DOHH2 (cell line): ENCODE measurements around the gene PCTP.

ENCODE experiments used
- H3F3A ChIP-seq: fragments of 200-600 bp; sonication (generic), shearing (Covaris generic); 2 replicates; pipeline ENCODE4 v1.6.0; 2016; ENCODE audit warnings: antibody characterized with exemption, mild to moderate bottlenecking; ENCODE audit not compliant: control insufficient read depth, insufficient read depth
- H3K27ac ChIP-seq: fragments of 200-600 bp; sonication (generic); 2 replicates; pipeline ENCODE4 v1.5.1; 2014; ENCODE audit warnings: low read depth, mild to moderate bottlenecking, low read length, moderate library complexity
- H3K27me3 ChIP-seq: fragments of 200-600 bp; sonication (generic); 2 replicates; pipeline ENCODE4 v1.6.1; 2014; ENCODE audit warnings: mild to moderate bottlenecking, low read length, mixed read lengths; ENCODE audit not compliant: control insufficient read depth
- H3K36me3 ChIP-seq: fragments of 200-600 bp; sonication (generic); 2 replicates; pipeline ENCODE4 v1.6.1; 2014; ENCODE audit warnings: mild to moderate bottlenecking, low read length, moderate library complexity, mixed read lengths; ENCODE audit not compliant: control insufficient read depth
- H3K4me1 ChIP-seq: fragments of 200-600 bp; sonication (generic); 2 replicates; pipeline ENCODE4 v1.6.1; 2014; ENCODE audit warnings: mild to moderate bottlenecking, low read length, mixed read lengths; ENCODE audit not compliant: control insufficient read depth
- H3K4me2 ChIP-seq: fragments of 200-600 bp; sonication (generic); 2 replicates; pipeline ENCODE4 v1.6.0; 2014; ENCODE audit warnings: mild to moderate bottlenecking, low read length, moderate library complexity
- H3K4me3 ChIP-seq: fragments of 200-600 bp; sonication (generic); 2 replicates; pipeline ENCODE4 v1.5.1; 2014; ENCODE audit warnings: mild to moderate bottlenecking, low read length, mixed read lengths
- H3K79me2 ChIP-seq: fragments of 200-600 bp; sonication (generic); 2 replicates; pipeline ENCODE4 v1.6.1; 2014; ENCODE audit warnings: mild to moderate bottlenecking, low read length, mixed read lengths; ENCODE audit not compliant: control insufficient read depth
- H3K9me2 ChIP-seq: fragments of 200-600 bp; sonication (generic); replicated peaks from 2 replicates; pipeline ENCODE4 v1.6.1; 2014; ENCODE audit warnings: mild to moderate bottlenecking, low read length, mixed read lengths; ENCODE audit not compliant: control insufficient read depth
- H3K9me3 ChIP-seq: fragments of 200-600 bp; sonication (generic); 2 replicates; pipeline ENCODE4 v1.6.1; 2014; ENCODE audit warnings: antibody characterized with exemption, low read length, mixed read lengths; ENCODE audit not compliant: control insufficient read depth, insufficient read depth
- H4K20me1 ChIP-seq: fragments of 200-600 bp; sonication (generic); 2 replicates; pipeline ENCODE4 v1.6.0; 2014; ENCODE audit warnings: low read depth, mild to moderate bottlenecking, antibody characterized with exemption, low read length, moderate library complexity; ENCODE audit not compliant: control insufficient read depth, insufficient read depth
- CTCF ChIP-seq: fragments of 200-600 bp; sonication (generic); IDR thresholded peaks from one replicate; pipeline ENCODE4 v1.5.1; 2014; ENCODE audit warnings: antibody characterized with exemption, mild to moderate bottlenecking, low read depth, low read length; ENCODE audit not compliant: poor library complexity, severe bottlenecking
- EZH2phosphoT487 ChIP-seq: fragments of 200-600 bp; sonication (generic); IDR thresholded peaks from 2 replicates; pipeline ENCODE4 v1.6.1; 2017; ENCODE audit warnings: borderline replicate concordance, mild to moderate bottlenecking, antibody characterized with exemption, low read length, moderate library complexity, mixed read lengths

Gene PCTP

GRCh38 chr17:55720919-55721836 lies 29.7 kb upstream of the PCTP start:
- Histone ChIP-seq H3K79me2 (peaks cover 10% of the 10 kb centered on the region), H3K4me1 (peaks cover 30% of the 10 kb centered on the region), H4K20me1 (no peaks in the 10 kb centered on the region), H3K9me2 (no peaks in the 10 kb centered on the region), H3K27me3 (no peaks in the 10 kb centered on the region), H3F3A (no peaks in the 10 kb centered on the region), H3K9me3 (no peaks in the 10 kb centered on the region), H3K27ac (no peak overlapping the region), H3K4me2 (no peak overlapping the region), H3K36me3 (peaks cover 6% of the 10 kb centered on the region), H3K4me3 (no peak overlapping the region)
- TF ChIP-seq CTCF, result no peak
- TF ChIP-seq EZH2phosphoT487, result no peak

GRCh38 chr17:55722016-55722736 lies 28.7 kb upstream of the PCTP start:
- Histone ChIP-seq H3K27ac (no peak overlapping the region), H3K4me3 (no peak overlapping the region)

DNA sequence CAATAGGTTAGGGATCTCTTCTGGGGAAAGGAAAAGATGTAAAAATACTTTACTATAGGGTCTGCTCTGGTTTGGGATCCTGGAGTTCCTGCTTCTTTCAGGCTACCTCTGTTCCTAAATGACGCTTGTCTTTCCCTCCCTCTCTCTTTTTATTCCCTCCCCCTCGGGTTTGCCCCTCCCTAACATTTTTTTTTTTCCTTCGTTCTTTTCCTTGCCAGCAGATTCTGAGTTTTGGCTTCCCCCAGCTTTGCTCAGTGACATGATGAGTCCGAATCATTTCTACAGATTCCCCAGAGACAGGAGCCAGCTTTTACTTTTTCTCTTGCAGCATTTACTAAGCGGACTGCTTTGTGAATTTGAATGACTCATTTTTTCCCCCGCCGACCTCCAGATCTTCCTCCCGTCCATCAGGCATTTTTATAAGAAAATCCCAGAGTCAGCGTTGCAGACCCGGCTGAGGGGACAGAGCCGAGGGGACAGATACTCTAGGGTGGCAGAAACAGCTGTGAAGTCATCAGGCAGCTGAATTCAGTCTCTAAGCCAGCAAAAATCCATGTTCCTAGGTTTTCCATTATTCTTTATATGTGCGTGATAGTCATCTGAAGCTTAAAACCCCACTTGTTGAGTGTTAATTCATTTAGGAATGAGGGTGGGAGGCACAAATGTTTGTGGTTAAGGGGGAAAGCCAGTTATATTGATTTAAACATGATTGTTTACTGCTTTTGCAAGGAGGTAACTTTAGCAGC lies 27.9 kb upstream of the PCTP start, which contains the start of gene TMEM100:
Gene TMEM100, minus strand, starts transcription at position 123 of the 746 bp plus-strand sequence. CDS start 1,794 bp downstream, outside the sequence.
- H3K4me3 ChIP-seq, result no peak within 1 kb of the TSS; the same call in 1 of the 2 replicates
- no peak within 1 kb of the TSS for H3K27ac ChIP-seq
- no peaks in the 10 kb centered on the region for H3K9me2 ChIP-seq
- no peaks in the 10 kb centered on the region for H3F3A ChIP-seq
- H4K20me1 ChIP-seq, result no peaks in the 10 kb centered on the region
- H3K36me3 ChIP-seq, result peaks cover 6% of the 10 kb centered on the region
- peaks cover 30% of the 10 kb centered on the region for H3K4me1 ChIP-seq
- no peak for TF ChIP-seq EZH2phosphoT487
- no peak for TF ChIP-seq CTCF
- peaks cover 10% of the 10 kb centered on the region for H3K79me2 ChIP-seq
- H3K4me2 ChIP-seq, result peak within 1 kb of the TSS; percentile 62
- H3K9me3 ChIP-seq, result no peaks in the 10 kb centered on the region
- no peaks in the 10 kb centered on the region for H3K27me3 ChIP-seq

More at GRCh38 chr17:55722016-55722736, 28.7 kb upstream of the PCTP start:
- Histone ChIP-seq H3K4me1 (peaks cover 30% of the 10 kb centered on the region), H3K9me3 (no peaks in the 10 kb centered on the region), H3K9me2 (no peaks in the 10 kb centered on the region), H3K36me3 (peaks cover 6% of the 10 kb centered on the region), H3F3A (no peaks in the 10 kb centered on the region), H4K20me1 (no peaks in the 10 kb centered on the region), H3K27me3 (no peaks in the 10 kb centered on the region), H3K4me2 (no peak overlapping the region), H3K79me2 (peaks cover 10% of the 10 kb centered on the region)
- no peak for TF ChIP-seq EZH2phosphoT487
- no peak for TF ChIP-seq CTCF
